CD4-positive, CD25-positive, alpha-beta regulatory T cell (primary cell): ENCODE results near the gene SAP30BP. TPM values are rescaled to one million over a fixed set of nuclear protein-coding genes. Genes with fewer than 3 reads are reported as not detected.

Experiments
- ATAC-seq, 2 donors: fragments of 150-1000 bp; cut with Tn5 transposase; one replicate each; pipeline ENCODE4 v1.10.0; 2021; ENCODE audit warnings: low read depth in 2 of 2, moderate number of reproducible peaks in 2 of 2, moderate library complexity in 1 of 2
- DNase-seq, 3 donors: peaks; one replicate each; pipeline versions ENCODE4 v3.0.0 to v3.0.0-alpha.2; 2012 to 2022; ENCODE audit warnings: mixed read lengths in 1 of 3
- H3K27ac ChIP-seq: one replicate; pipeline ENCODE4 v1.7.0; 2013; ENCODE audit warnings: mild to moderate bottlenecking, low read length; ENCODE audit not compliant: insufficient read depth, poor library complexity, severe bottlenecking
- H3K27me3 ChIP-seq: one replicate; pipeline ENCODE4 v1.7.0; 2013; ENCODE audit warnings: low read length; ENCODE audit not compliant: control insufficient read depth, insufficient read depth
- H3K36me3 ChIP-seq: one replicate; pipeline ENCODE4 v1.7.0; 2013; ENCODE audit warnings: mild to moderate bottlenecking, low read length, moderate library complexity; ENCODE audit not compliant: control insufficient read depth, insufficient read depth
- H3K4me1 ChIP-seq: 2 replicates; pipeline ENCODE4 v1.7.0; 2013; ENCODE audit warnings: mild to moderate bottlenecking, low read length; ENCODE audit not compliant: insufficient read depth, control insufficient read depth, poor library complexity, severe bottlenecking
- H3K4me3 ChIP-seq: one replicate; pipeline ENCODE4 v1.7.0; 2013; ENCODE audit warnings: low read depth, mild to moderate bottlenecking, low read length, moderate library complexity
- H3K9me3 ChIP-seq, 2 experiments: 1 replicate in 1 of 2; 2 replicates in 1 of 2; pipeline ENCODE4 v1.7.0; 2013; ENCODE audit warnings: low read length in 2 of 2, mild to moderate bottlenecking in 1 of 2, moderate library complexity in 1 of 2; ENCODE audit not compliant: control insufficient read depth in 2 of 2
- H3K27ac Mint-ChIP-seq, 3 donors: one replicate each; pipeline ENCODE4 v1.8.0; 2020 to 2022; ENCODE audit warnings: mild to moderate bottlenecking in 3 of 3, mixed read lengths in 3 of 3, moderate library complexity in 2 of 3
- H3K27me3 Mint-ChIP-seq: one replicate; pipeline ENCODE4 v1.8.0; 2022; ENCODE audit warnings: mild to moderate bottlenecking, mixed read lengths
- H3K36me3 Mint-ChIP-seq: one replicate; pipeline ENCODE4 v1.8.0; 2020; ENCODE audit warnings: mixed read lengths
- H3K4me1 Mint-ChIP-seq, 4 donors: one replicate each; pipeline ENCODE4 v1.8.0; 2020 to 2022; ENCODE audit warnings: mixed read lengths in 4 of 4, mild to moderate bottlenecking in 1 of 4
- H3K4me3 Mint-ChIP-seq, 4 donors: one replicate each; pipeline ENCODE4 v1.8.0; 2020 to 2022; ENCODE audit warnings: mild to moderate bottlenecking in 4 of 4, mixed read lengths in 4 of 4, moderate library complexity in 3 of 4
- H3K9me3 Mint-ChIP-seq, 7 donors: one replicate each; pipeline ENCODE4 v1.8.0; 2020 to 2022; ENCODE audit warnings: mixed read lengths in 7 of 7, mild to moderate bottlenecking in 3 of 7, moderate library complexity in 2 of 7
- polyA plus RNA-seq, 4 donors: library from polyadenylated mRNA; unstranded; fragments of 300-500 nt; fragmentation: Illumina TruSeq; gene quantifications; one replicate each; pipeline ENCODE4 v1.2.3, GENCODE V29; 2021
- total RNA-seq: library from RNA; stranded (reverse); gene quantifications from one replicate; pipeline ENCODE4 v1.2.3, GENCODE V29; 2022

SAP30BP gene
- total and polyA plus RNA-seq, 5 donors from 2014 or later: 79.3 to 253 (median 82.6) TPM

GRCh38 chr17:75639771-75640555, 27.2 kb upstream of the SAP30BP start:
- Mint-ChIP-seq H3K27me3 (no peaks in the 10 kb centered on the region), H3K27ac (no peak overlapping the region), H3K4me1 (no peaks in the 10 kb centered on the region), H3K4me3 (no peak overlapping the region), H3K9me3 (peaks cover 0 to 1% (median 0%) of the 10 kb centered on the region in 7 donors), H3K36me3 (peaks cover 4% of the 10 kb centered on the region)
- H3K4me3 ChIP-seq: no peak overlapping the region
- no peak for DNase-seq
- ATAC-seq: no peak
- no peak overlapping the region for H3K27ac ChIP-seq
- H3K36me3 ChIP-seq: no peaks in the 10 kb centered on the region
- H3K27me3 ChIP-seq: no peaks in the 10 kb centered on the region
- H3K4me1 ChIP-seq: no peaks in the 10 kb centered on the region
- H3K9me3 ChIP-seq: no peaks in the 10 kb centered on the region

DNA sequence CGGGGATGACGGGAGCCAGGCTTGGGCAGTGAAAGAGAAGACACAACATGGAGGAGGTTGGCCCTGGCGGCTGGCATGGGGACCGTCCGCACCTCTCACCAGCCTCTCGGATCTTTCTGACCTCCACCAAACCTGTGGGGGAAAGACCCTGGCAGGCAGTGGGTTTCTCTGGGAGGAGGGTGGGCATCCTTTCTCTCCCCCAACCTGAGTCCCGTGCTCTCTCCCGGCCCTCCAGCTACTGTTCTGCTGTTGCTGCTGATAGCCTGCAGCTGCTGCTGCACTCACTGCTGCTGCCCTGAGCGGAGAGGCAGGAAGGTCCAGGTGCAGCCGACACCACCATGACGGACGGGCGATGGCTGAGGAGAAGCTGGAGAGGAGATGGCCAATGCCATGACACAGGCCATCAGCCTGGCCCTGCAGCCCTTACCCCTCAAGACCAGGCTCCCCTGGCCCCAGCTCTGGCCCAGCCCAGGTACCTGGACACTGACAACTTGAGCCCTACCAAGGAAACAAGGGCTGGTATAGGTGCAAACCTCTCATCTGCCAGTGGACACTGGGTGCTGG, 26.5 kb upstream of the SAP30BP start:
- Mint-ChIP-seq H3K27ac (no peak overlapping the region), H3K36me3 (peaks cover 8% of the 10 kb centered on the region)

GRCh38 chr17:75641343-75641742, 25.8 kb upstream of the SAP30BP start:
- Histone ChIP-seq H3K4me1 (no peaks in the 10 kb centered on the region), H3K36me3 (no peaks in the 10 kb centered on the region), H3K27me3 (no peaks in the 10 kb centered on the region), H3K27ac (no peak overlapping the region), H3K4me3 (no peak overlapping the region), H3K9me3 (no peaks in the 10 kb centered on the region)
- Mint-ChIP-seq H3K36me3 (peaks cover 10% of the 10 kb centered on the region), H3K27ac (no peak overlapping the region), H3K4me1 (peaks cover 0 to 10% (median 0%) of the 10 kb centered on the region in 4 donors), H3K4me3 (peak overlapping the region in 1 of 4 donors; percentile 1), H3K27me3 (no peaks in the 10 kb centered on the region), H3K9me3 (peaks cover 0 to 1% (median 0%) of the 10 kb centered on the region in 7 donors)
- ATAC-seq (no peak), DNase-seq (no peak)

More for the DNA sequence above, 26.5 kb upstream of the SAP30BP start:
- Histone ChIP-seq H3K4me3 (no peak overlapping the region), H3K27me3 (no peaks in the 10 kb centered on the region), H3K4me1 (no peaks in the 10 kb centered on the region), H3K27ac (no peak overlapping the region), H3K36me3 (no peaks in the 10 kb centered on the region), H3K9me3 (no peaks in the 10 kb centered on the region)
- peaks cover 0 to 1% (median 0%) of the 10 kb centered on the region in 7 donors for H3K9me3 Mint-ChIP-seq
- ATAC-seq (no peak), DNase-seq (no peak)
- H3K27me3 Mint-ChIP-seq: no peaks in the 10 kb centered on the region
- H3K4me3 Mint-ChIP-seq: no peak overlapping the region
- H3K4me1 Mint-ChIP-seq: peaks cover 0 to 3% (median 0%) of the 10 kb centered on the region in 4 donors

GRCh38 chr17:75642182-75642783, 24.9 kb upstream of the SAP30BP start:
- H3K4me3 ChIP-seq: no peak overlapping the region
- DNase-seq: no peak
- H3K4me3 Mint-ChIP-seq: no peak overlapping the region
- H3K36me3 Mint-ChIP-seq: peaks cover 10% of the 10 kb centered on the region
- ATAC-seq: no peak
- H3K9me3 ChIP-seq: no peaks in the 10 kb centered on the region
- no peak overlapping the region for H3K27ac Mint-ChIP-seq
- peaks cover 0 to 1% (median 0%) of the 10 kb centered on the region in 7 donors for H3K9me3 Mint-ChIP-seq
- H3K27me3 ChIP-seq: no peaks in the 10 kb centered on the region
- H3K4me1 ChIP-seq: no peaks in the 10 kb centered on the region
- peaks cover 0 to 14% (median 0%) of the 10 kb centered on the region in 4 donors for H3K4me1 Mint-ChIP-seq
- no peak overlapping the region for H3K27ac ChIP-seq
- H3K36me3 ChIP-seq: no peaks in the 10 kb centered on the region
- H3K27me3 Mint-ChIP-seq: no peaks in the 10 kb centered on the region

GRCh38 chr17:75642784-75643642, 24.1 kb upstream of the SAP30BP start:
- Histone ChIP-seq H3K4me3 (no peak overlapping the region), H3K27me3 (no peaks in the 10 kb centered on the region), H3K9me3 (no peaks in the 10 kb centered on the region), H3K36me3 (no peaks in the 10 kb centered on the region), H3K27ac (no peak overlapping the region), H3K4me1 (no peaks in the 10 kb centered on the region)
- Mint-ChIP-seq H3K9me3 (peaks cover 0 to 1% (median 0%) of the 10 kb centered on the region in 7 donors), H3K4me3 (no peak overlapping the region), H3K27me3 (no peaks in the 10 kb centered on the region), H3K4me1 (peaks cover 0 to 15% (median 0%) of the 10 kb centered on the region in 4 donors), H3K27ac (no peak overlapping the region), H3K36me3 (peaks cover 15% of the 10 kb centered on the region)
- ATAC-seq: no peak
- no peak for DNase-seq

DNA sequence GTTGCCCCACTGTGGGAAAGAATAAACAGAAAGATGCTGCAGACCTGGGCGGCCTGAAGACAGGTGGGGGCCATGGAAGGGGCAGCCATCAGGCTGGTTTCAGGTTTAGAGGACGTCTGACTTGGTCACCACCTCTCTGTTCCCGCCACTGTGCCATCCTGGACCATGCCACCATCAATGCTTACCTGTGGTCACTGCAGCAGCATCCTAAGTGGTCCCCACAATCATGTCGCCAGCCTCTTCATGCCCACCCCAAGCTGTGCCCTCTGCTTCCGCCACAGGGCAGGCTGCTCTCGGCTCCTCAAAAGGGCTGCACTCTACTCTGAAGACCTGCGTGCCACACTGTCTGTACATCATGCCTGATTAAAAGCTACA, 23.5 kb upstream of the SAP30BP start:
- Mint-ChIP-seq H3K4me3 (no peak overlapping the region), H3K4me1 (peaks cover 0 to 15% (median 0%) of the 10 kb centered on the region in 4 donors), H3K9me3 (peaks cover 0 to 1% (median 0%) of the 10 kb centered on the region in 7 donors), H3K27me3 (no peaks in the 10 kb centered on the region), H3K27ac (peak overlapping the region in 1 of 3 donors; percentile 85), H3K36me3 (peaks cover 17% of the 10 kb centered on the region)
- H3K4me1 ChIP-seq: no peaks in the 10 kb centered on the region
- H3K27me3 ChIP-seq: no peaks in the 10 kb centered on the region
- H3K27ac ChIP-seq: no peak overlapping the region
- no peaks in the 10 kb centered on the region for H3K36me3 ChIP-seq
- no peaks in the 10 kb centered on the region for H3K9me3 ChIP-seq
- ATAC-seq (no peak), DNase-seq (no peak)
- H3K4me3 ChIP-seq: no peak overlapping the region

DNA sequence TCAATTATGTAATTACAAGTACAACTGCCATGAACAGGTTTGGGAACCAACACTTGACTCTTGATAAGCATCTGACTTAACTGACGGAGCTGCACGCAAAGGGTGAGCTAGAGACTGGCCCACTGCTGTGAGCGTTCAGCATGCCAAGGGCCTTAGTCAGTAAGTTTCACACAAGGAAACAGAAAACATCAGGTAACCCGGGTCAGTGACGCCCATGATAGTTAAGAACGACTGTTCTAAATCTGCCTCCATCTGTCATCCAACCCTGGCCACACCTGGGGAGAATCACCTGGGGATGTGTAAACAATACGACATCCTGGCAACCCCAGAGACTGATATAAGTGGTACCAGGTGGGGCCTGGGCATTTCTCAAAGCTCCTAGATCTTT, 21.6 kb upstream of the SAP30BP start:
- H3K27me3 Mint-ChIP-seq: no peaks in the 10 kb centered on the region
- H3K4me1 Mint-ChIP-seq: peaks cover 0 to 15% (median 0%) of the 10 kb centered on the region in 4 donors
- H3K9me3 Mint-ChIP-seq: peaks cover 0 to 1% (median 0%) of the 10 kb centered on the region in 7 donors
- Histone ChIP-seq H3K9me3 (no peaks in the 10 kb centered on the region), H3K27me3 (no peaks in the 10 kb centered on the region), H3K4me3 (no peak overlapping the region), H3K36me3 (peaks cover 14% of the 10 kb centered on the region), H3K27ac (no peak overlapping the region), H3K4me1 (no peaks in the 10 kb centered on the region)
- DNase-seq: no peak
- H3K4me3 Mint-ChIP-seq: no peak overlapping the region
- no peak for ATAC-seq
- peak overlapping the region in 1 of 3 donors; percentile 82 for H3K27ac Mint-ChIP-seq
- peaks cover 27% of the 10 kb centered on the region for H3K36me3 Mint-ChIP-seq
